Measurements from ENCODE around the gene HCFC2. TPM values are rescaled to one million over a fixed set of nuclear protein-coding genes. Genes with fewer than 3 reads are reported as not detected.
"Not testable (repeated sequence)": the region's sequence is repeated elsewhere in the genome, so short reads cannot be mapped to it uniquely, and the experiment has no call there.

Gene HCFC2
- total RNA-seq, 2 experiments from 2014 or later: 11.2 to 15.1 TPM

DNA sequence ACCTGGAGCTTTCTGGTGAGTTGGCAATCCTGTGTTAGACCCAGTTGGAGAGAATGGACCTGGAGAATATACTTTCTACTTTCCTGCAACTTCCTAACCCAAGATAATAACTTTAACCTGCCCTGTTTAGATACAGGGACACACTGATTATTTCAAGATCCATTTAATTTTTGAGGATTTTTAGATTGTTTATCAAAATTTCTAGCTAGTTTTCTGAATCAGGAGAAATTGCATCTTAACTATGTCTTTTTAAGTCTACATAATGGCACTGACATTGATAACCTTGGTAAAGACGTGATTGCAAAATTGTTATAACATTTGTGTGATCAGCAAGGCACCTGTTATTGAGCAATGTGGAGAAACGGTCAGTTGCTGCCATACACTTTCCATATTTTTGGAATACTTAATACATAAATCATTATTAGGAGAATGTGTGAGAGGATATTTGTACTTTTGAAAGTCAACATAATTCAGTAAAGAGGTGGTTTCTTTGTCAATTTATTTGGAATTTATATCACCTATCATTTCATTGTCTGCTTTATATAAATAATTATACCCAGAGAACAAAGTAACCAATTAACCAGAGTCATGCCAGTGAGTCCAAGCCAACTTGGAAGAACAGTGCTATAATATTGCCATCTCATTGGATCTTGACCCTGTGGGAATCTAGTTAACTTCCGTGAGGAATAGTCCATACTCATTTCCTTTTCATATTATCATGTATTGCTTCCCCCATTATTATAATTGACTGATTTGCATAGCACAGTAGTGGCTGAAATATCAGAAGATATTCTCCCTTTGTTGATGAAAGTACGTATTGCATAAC lies 45.3 kb downstream of the HCFC2 start:
- Histone ChIP-seq H3K4me3 (ENCODE audit: low read length) (no peak overlapping the region), H3K36me3 (ENCODE audit: insufficient read depth, low read length) (no peaks in the 10 kb centered on the region), H3K4me1 (ENCODE audit: insufficient read depth, low read length) (no peaks in the 10 kb centered on the region), H3K9me3 (ENCODE audit: control insufficient read depth in 1 of 2, insufficient read depth in 1 of 2, low read length in 2 of 2) (no peaks in the 10 kb centered on the region), H3K27me3 (ENCODE audit: control insufficient read depth in 1 of 2, insufficient read depth in 2 of 2, low read length in 2 of 2) (no peaks in the 10 kb centered on the region), H3K27ac (ENCODE audit: low read depth in 1 of 2, low read length in 2 of 2) (no peak overlapping the region)
- POLR2A ChIA-PET: interaction anchor here (0.8 to 1.7 kb wide), 10 partner anchors 10 to 229 kb away, joined by 3 to 17 read pairs (median 5); partner anchors contain the start of genes HCFC2, HSP90B1 and NFYB
- Mint-ChIP-seq H3K4me3 (no peak overlapping the region), H3K27me3 (no peaks in the 10 kb centered on the region), H3K27ac (peak overlapping the region; percentile 24), H3K36me3 (ENCODE audit: low read depth) (peaks cover 13% of the 10 kb centered on the region), H3K9me3 (no peaks in the 10 kb centered on the region), H3K4me1 (ENCODE audit: low read depth) (peaks cover 14% of the 10 kb centered on the region)
- TF ChIP-seq, protein P1, sequence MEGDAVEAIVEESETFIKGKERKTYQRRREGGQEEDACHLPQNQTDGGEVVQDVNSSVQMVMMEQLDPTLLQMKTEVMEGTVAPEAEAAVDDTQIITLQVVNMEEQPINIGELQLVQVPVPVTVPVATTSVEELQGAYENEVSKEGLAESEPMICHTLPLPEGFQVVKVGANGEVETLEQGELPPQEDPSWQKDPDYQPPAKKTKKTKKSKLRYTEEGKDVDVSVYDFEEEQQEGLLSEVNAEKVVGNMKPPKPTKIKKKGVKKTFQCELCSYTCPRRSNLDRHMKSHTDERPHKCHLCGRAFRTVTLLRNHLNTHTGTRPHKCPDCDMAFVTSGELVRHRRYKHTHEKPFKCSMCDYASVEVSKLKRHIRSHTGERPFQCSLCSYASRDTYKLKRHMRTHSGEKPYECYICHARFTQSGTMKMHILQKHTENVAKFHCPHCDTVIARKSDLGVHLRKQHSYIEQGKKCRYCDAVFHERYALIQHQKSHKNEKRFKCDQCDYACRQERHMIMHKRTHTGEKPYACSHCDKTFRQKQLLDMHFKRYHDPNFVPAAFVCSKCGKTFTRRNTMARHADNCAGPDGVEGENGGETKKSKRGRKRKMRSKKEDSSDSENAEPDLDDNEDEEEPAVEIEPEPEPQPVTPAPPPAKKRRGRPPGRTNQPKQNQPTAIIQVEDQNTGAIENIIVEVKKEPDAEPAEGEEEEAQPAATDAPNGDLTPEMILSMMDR (IDR thresholded peaks at IDR 0.05): peak; percentile 35
- DNase-seq (no peak), ATAC-seq (ENCODE audit: poor library complexity) (no peak)
- intact Hi-C loops (cut with DNase I, micrococcal nuclease): loop anchor here (1.0 kb wide), 3 partner anchors 52 to 231 kb away; no protein-coding TSS in a partner anchor
- CTCF ChIA-PET: interaction anchor here (0.6 to 1.8 kb wide), 23 partner anchors 9 to 269 kb away, joined by 3 to 18 read pairs (median 4); partner anchors contain the start of genes HCFC2, HSP90B1, NFYB and NT5DC3

DNA sequence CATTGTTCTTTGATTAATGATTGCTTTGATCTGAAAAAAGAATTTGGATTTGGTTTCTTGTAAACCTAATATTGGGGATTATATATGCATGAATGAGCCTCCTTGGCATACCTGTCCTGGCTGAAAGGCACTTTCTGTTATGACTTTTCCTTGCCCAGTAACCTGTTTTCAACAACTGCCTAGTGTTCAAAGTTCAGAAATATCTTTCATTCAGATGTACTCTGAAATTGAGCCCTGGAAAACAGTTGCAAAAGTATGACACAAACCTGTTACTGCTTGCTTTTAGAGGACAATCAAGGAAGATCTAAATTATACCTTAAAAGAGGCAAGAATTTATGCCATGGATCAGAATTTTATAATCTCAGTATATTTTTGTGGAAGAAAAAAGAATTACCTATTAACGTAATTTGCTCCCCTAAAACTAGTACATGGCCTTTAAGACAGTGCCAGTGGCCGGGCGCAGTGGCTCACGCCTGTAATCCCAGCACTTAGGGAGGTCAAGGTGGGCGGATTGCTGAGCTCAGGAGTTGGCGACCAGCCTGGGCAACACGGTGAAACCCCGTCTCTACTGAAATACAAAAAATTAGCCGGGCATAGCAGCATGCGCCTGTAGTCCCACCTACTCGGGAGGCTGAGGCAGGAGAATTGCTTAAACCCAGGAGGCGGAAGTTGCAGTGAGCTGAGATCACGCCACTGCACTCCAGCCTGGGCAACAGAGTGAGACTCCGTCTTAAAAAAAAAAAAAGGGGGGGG lies 50.7 kb downstream of the HCFC2 start:
- peaks cover 27% of the 10 kb centered on the region for H3K36me3 ChIP-seq (ENCODE audit: insufficient read depth, low read length)
- ATAC-seq (ENCODE audit: poor library complexity); H3K4me3 ChIP-seq (ENCODE audit: low read length); H3K9me3 Mint-ChIP-seq; H3K27ac ChIP-seq (ENCODE audit: low read depth in 1 of 2, low read length in 2 of 2); H3K27ac Mint-ChIP-seq; H3K4me1 Mint-ChIP-seq (ENCODE audit: low read depth); POLR2A ChIA-PET; H3K27me3 ChIP-seq (ENCODE audit: control insufficient read depth in 1 of 2, insufficient read depth in 2 of 2, low read length in 2 of 2); H3K4me3 Mint-ChIP-seq; DNase-seq; CTCF ChIA-PET; H3K4me1 ChIP-seq (ENCODE audit: insufficient read depth, low read length); intact Hi-C loops (cut with DNase I, micrococcal nuclease); H3K27me3 Mint-ChIP-seq; H3K9me3 ChIP-seq (ENCODE audit: control insufficient read depth in 1 of 2, insufficient read depth in 1 of 2, low read length in 2 of 2): not testable (repeated sequence)
- peaks cover 44% of the 10 kb centered on the region for H3K36me3 Mint-ChIP-seq (ENCODE audit: low read depth)

DNA sequence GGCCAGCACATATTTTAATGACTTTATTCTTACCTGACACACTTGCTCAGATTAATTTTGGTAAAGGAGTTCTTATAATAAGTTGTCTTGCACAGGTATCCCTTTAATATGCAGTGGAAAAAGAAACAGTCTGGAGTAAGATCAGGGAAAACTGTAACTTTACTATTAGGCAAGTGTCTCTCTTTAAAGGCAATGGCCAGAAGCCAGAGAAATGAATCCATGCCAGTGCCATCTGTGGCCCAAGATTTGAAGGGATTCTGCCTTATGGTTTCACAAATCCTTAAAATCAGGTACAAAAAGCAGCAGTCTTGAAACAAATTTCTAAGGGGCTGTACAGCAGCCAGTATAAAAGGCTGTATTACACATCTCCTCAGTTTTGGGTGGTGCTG lies 51.2 kb downstream of the HCFC2 start:
- Mint-ChIP-seq H3K27ac (no peak overlapping the region), H3K36me3 (ENCODE audit: low read depth) (peaks cover 49% of the 10 kb centered on the region), H3K9me3 (no peaks in the 10 kb centered on the region), H3K4me3 (no peak overlapping the region), H3K4me1 (ENCODE audit: low read depth) (no peaks in the 10 kb centered on the region), H3K27me3 (no peaks in the 10 kb centered on the region)
- intact Hi-C loops (cut with DNase I, micrococcal nuclease): no loop called here
- ATAC-seq (ENCODE audit: poor library complexity) (no peak), DNase-seq (no peak)
- H3K27ac ChIP-seq (ENCODE audit: low read depth in 1 of 2, low read length in 2 of 2): no peak overlapping the region
- POLR2A ChIA-PET: no interaction called here
- H3K4me3 ChIP-seq (ENCODE audit: low read length): no peak overlapping the region
- CTCF ChIA-PET: no interaction called here
- no peaks in the 10 kb centered on the region for H3K4me1 ChIP-seq (ENCODE audit: insufficient read depth, low read length)
- H3K27me3 ChIP-seq (ENCODE audit: control insufficient read depth in 1 of 2, insufficient read depth in 2 of 2, low read length in 2 of 2): no peaks in the 10 kb centered on the region
- no peaks in the 10 kb centered on the region for H3K9me3 ChIP-seq (ENCODE audit: control insufficient read depth in 1 of 2, insufficient read depth in 1 of 2, low read length in 2 of 2)
- H3K36me3 ChIP-seq (ENCODE audit: insufficient read depth, low read length): peaks cover 33% of the 10 kb centered on the region
- TF ChIP-seq, protein P1 (IDR thresholded peaks at IDR 0.05): no peak

All from CD4-positive, alpha-beta T cell (primary cell).